Measurements from ENCODE around the gene SLC2A6.

The SLC2A6 gene

GRCh38 chr9:133476036-133476931 lies 2.6 kb downstream of the SLC2A6 start:
- no peak for DNase-seq

GRCh38 chr9:133475292-133476012 lies 3.4 kb downstream of the SLC2A6 start:
- DNase-seq: no peak

- no peak for DNase-seq
Measured at GRCh38 chr9:133474853-133475252, 4.0 kb downstream of the SLC2A6 start.

GRCh38 chr9:133474215-133474614 lies 4.7 kb downstream of the SLC2A6 start:
- DNase-seq: no peak

- no peak for DNase-seq
Measured at GRCh38 chr9:133473743-133474142, 5.2 kb downstream of the SLC2A6 start.

- no peak for DNase-seq
Measured at GRCh38 chr9:133472753-133473378, 6.0 kb downstream of the SLC2A6 start.

GRCh38 chr9:133472277-133472645 lies 6.6 kb downstream of the SLC2A6 start:
- no peak for DNase-seq

GRCh38 chr9:133471551-133472276 lies 7.2 kb downstream of the SLC2A6 start:
- no peak for DNase-seq

- no peak for DNase-seq
Measured at GRCh38 chr9:133470988-133471387, 7.9 kb downstream of the SLC2A6 start.

GRCh38 chr9:133470427-133470924 lies 8.4 kb downstream of the SLC2A6 start:
- no peak for DNase-seq

GRCh38 chr9:133468777-133469421 lies 10.0 kb downstream of the SLC2A6 start:
- no peak for DNase-seq

GRCh38 chr9:133468374-133468773 lies 10.5 kb downstream of the SLC2A6 start:
- no peak for DNase-seq

- no peak for DNase-seq
Measured at GRCh38 chr9:133467101-133467500, 11.8 kb downstream of the SLC2A6 start.

- DNase-seq: no peak
Measured at GRCh38 chr9:133465984-133466383, 12.9 kb downstream of the SLC2A6 start.

- no peak for DNase-seq
Measured at GRCh38 chr9:133464638-133465037, 14.3 kb downstream of the SLC2A6 start.

GRCh38 chr9:133463864-133464615 lies 14.9 kb downstream of the SLC2A6 start:
- DNase-seq: no peak

- peak; percentile 67 for DNase-seq
Measured at GRCh38 chr9:133463234-133463863, 15.6 kb downstream of the SLC2A6 start.

GRCh38 chr9:133461975-133462374 lies 16.9 kb downstream of the SLC2A6 start:
- no peak for DNase-seq

GRCh38 chr9:133460405-133461175 lies 18.3 kb downstream of the SLC2A6 start:
- peak; percentile 74 for DNase-seq

All from NCI-H510A treated with DMSO at 0.1 percent for 48 hours (cell line).